Activated B cell treated with CpG ODN at 0.5 μM for 24 hours (primary cell): ENCODE data around the gene CNOT8. TPM values are rescaled to one million over a fixed set of nuclear protein-coding genes. Genes with fewer than 3 reads are reported as not detected.

Source experiments
- ATAC-seq: fragments of 200-7000 bp; cut with Tn5 transposase; one replicate; pipeline ENCODE4 v1.10.0; 2021; ENCODE audit warnings: low read depth, mild to moderate bottlenecking, moderate library complexity
- CTCF ChIA-PET: fragments of 350-600 bp; sonication (Branson Sonifier 250); formaldehyde crosslinking; loops from one replicate; lab custom pipeline; 2021; ENCODE audit warnings: antibody characterized with exemption; lab: Charles Lee
- POLR2A ChIA-PET: fragments of 350-600 bp; sonication (Branson Sonifier 250); formaldehyde crosslinking; loops from one replicate; lab custom pipeline; 2021; ENCODE audit warnings: antibody characterized with exemption; lab: Charles Lee
- DNase-seq: peaks from one replicate; pipeline ENCODE4 v3.0.0; 2022
- H3K27ac Mint-ChIP-seq: one replicate; pipeline ENCODE4 v1.8.0; 2020; ENCODE audit warnings: mixed read lengths
- H3K27me3 Mint-ChIP-seq: one replicate; pipeline ENCODE4 v1.8.0; 2021; ENCODE audit warnings: mixed read lengths
- H3K36me3 Mint-ChIP-seq: one replicate; pipeline ENCODE4 v1.8.0; 2021; ENCODE audit warnings: low read depth, mixed read lengths
- H3K4me1 Mint-ChIP-seq: one replicate; pipeline ENCODE4 v1.8.0; 2021; ENCODE audit warnings: mixed read lengths
- H3K4me3 Mint-ChIP-seq: one replicate; pipeline ENCODE4 v1.8.0; 2020; ENCODE audit warnings: mild to moderate bottlenecking, mixed read lengths
- H3K9me3 Mint-ChIP-seq: one replicate; pipeline ENCODE4 v1.8.0; 2020; ENCODE audit warnings: mixed read lengths
- intact Hi-C: fragments of 100-400 bp; cut with micrococcal nuclease; formaldehyde crosslinking; loops from one replicate; pipeline ENCODE4 v1.15.1; 2024
- total RNA-seq: library from RNA; stranded (reverse); gene quantifications from 2 replicates; pipeline ENCODE4 v1.2.3, GENCODE V29; 2022
- TF ChIP-seq, protein P1 (sequence below): fragments of 200-600 bp; IDR thresholded peaks from one replicate; pipeline ENCODE4 v1.8.0; 2022; ENCODE audit warnings: antibody characterized with exemption, mild to moderate bottlenecking

CNOT8 gene
- total RNA-seq, result 48.6 and 57.3 TPM in 2 replicates

DNA sequence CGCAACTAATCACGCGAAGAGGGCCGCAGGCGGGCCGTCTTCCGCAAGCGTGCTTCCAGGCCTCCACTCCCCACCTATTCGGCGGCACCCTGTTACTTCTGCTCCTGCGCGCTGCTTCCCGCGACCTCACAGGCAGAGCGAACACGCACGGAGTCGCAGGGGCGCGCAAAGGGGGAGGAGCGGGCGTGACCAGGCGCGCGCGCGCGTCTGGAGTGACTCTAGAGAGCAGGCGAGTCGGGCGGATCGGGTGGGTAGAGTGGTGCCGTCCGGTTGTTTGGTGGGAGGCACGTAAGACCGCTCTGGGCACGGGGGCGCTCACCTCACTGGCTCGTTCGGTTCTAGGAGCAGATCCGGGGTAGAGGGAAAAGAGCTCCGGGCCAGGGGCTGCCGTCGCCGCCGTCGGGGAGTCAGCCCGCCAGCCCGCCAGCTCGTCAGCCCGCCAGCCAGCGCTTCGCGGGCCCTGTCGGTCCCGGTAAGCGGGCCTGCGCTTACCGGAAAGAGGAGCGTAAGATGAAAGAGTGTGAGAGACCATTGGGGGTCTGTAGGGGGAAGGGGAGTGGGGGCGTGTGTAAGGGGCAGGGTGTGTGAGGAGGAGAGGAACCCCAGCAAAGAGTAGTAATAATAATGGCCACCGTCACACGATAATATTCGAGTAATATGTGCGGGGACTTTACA lies at the start of gene CNOT8:
TSS of gene CNOT8 (plus strand) at position 331 of the 675 bp plus-strand sequence. CDS start 4,652 bp downstream, outside the sequence.
- Mint-ChIP-seq H3K4me3 (peak within 1 kb of the TSS; percentile 91), H3K4me1 (peaks cover 49% of the 10 kb centered on the region), H3K9me3 (no peaks in the 10 kb centered on the region), H3K27me3 (no peaks in the 10 kb centered on the region), H3K27ac (peak within 1 kb of the TSS; percentile 97), H3K36me3 (peaks cover 32% of the 10 kb centered on the region)
- ATAC-seq (peak; percentile 81), DNase-seq (peak; percentile 97)
- POLR2A ChIA-PET, result interaction anchor here (0.6 to 2.9 kb wide), 12 partner anchors 10 to 820 kb away, joined by 3 to 18 read pairs (median 5); partner anchors contain the start of genes FAM114A2, GEMIN5 and MFAP3
- TF ChIP-seq, protein P1, sequence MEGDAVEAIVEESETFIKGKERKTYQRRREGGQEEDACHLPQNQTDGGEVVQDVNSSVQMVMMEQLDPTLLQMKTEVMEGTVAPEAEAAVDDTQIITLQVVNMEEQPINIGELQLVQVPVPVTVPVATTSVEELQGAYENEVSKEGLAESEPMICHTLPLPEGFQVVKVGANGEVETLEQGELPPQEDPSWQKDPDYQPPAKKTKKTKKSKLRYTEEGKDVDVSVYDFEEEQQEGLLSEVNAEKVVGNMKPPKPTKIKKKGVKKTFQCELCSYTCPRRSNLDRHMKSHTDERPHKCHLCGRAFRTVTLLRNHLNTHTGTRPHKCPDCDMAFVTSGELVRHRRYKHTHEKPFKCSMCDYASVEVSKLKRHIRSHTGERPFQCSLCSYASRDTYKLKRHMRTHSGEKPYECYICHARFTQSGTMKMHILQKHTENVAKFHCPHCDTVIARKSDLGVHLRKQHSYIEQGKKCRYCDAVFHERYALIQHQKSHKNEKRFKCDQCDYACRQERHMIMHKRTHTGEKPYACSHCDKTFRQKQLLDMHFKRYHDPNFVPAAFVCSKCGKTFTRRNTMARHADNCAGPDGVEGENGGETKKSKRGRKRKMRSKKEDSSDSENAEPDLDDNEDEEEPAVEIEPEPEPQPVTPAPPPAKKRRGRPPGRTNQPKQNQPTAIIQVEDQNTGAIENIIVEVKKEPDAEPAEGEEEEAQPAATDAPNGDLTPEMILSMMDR, result no peak
- CTCF ChIA-PET, result interaction anchor here (2.2 kb wide), 1 partner anchor 208 kb away, joined by 8 read pairs; no protein-coding TSS in a partner anchor
- intact Hi-C loops, result loop anchor here (1.0 to 5.0 kb wide), 9 partner anchors 46 to 1544 kb away; partner anchors contain the start of genes FAM114A2, GALNT10, LARP1 and MFAP3

GRCh38 chr5:154811239-154811638 lies 47.2 kb upstream of the CNOT8 start:
- Mint-ChIP-seq H3K27me3 (no peaks in the 10 kb centered on the region), H3K27ac (no peak overlapping the region), H3K36me3 (peaks cover 90% of the 10 kb centered on the region), H3K9me3 (no peaks in the 10 kb centered on the region), H3K4me3 (no peak overlapping the region), H3K4me1 (peaks cover 26% of the 10 kb centered on the region)
- DNase-seq (no peak), ATAC-seq (no peak)
- TF ChIP-seq, protein P1, result no peak
- intact Hi-C loops, result loop anchor here (10.0 kb wide), 1 partner anchor 366 kb away; the partner anchor contains the start of gene SAP30L
- CTCF ChIA-PET, result interaction anchor here (0.9 to 1.4 kb wide), 4 partner anchors 18 to 161 kb away, joined by 3 to 14 read pairs (median 4); no protein-coding TSS in a partner anchor
- POLR2A ChIA-PET, result no interaction called here

- H3K27me3 Mint-ChIP-seq, result no peaks in the 10 kb centered on the region
- ChIA-PET CTCF (interaction anchor here (0.9 to 1.4 kb wide), 4 partner anchors 19 to 161 kb away, joined by 3 to 14 read pairs (median 4); no protein-coding TSS in a partner anchor), POLR2A (no interaction called here)
- ATAC-seq (peak; percentile 88), DNase-seq (peak; percentile 32)
- no peaks in the 10 kb centered on the region for H3K9me3 Mint-ChIP-seq
- no peak overlapping the region for H3K27ac Mint-ChIP-seq
- intact Hi-C loops, result loop anchor here (1.0 to 10.0 kb wide), 4 partner anchors 46 to 367 kb away; partner anchors contain the start of genes CNOT8, LARP1 and SAP30L
- H3K4me1 Mint-ChIP-seq, result peaks cover 26% of the 10 kb centered on the region
- TF ChIP-seq, protein P1, result peak; percentile 95
- no peak overlapping the region for H3K4me3 Mint-ChIP-seq
- H3K36me3 Mint-ChIP-seq, result peaks cover 90% of the 10 kb centered on the region
These were observed 46.6 kb upstream of the CNOT8 start for GRCh38 chr5:154811653-154812465.

- intact Hi-C loops, result loop anchor here (10.0 kb wide), 1 partner anchor 368 kb away; the partner anchor contains the start of gene SAP30L
- H3K36me3 Mint-ChIP-seq, result peaks cover 90% of the 10 kb centered on the region
- H3K27me3 Mint-ChIP-seq, result no peaks in the 10 kb centered on the region
- CTCF ChIA-PET, result interaction anchor here (1.1 kb wide), 1 partner anchor 162 kb away, joined by 7 read pairs; no protein-coding TSS in a partner anchor
- POLR2A ChIA-PET, result no interaction called here
- peak overlapping the region; percentile 71 for H3K27ac Mint-ChIP-seq
- TF ChIP-seq, protein P1, result no peak
- ATAC-seq (no peak), DNase-seq (no peak)
- no peaks in the 10 kb centered on the region for H3K9me3 Mint-ChIP-seq
- H3K4me3 Mint-ChIP-seq, result peak overlapping the region; percentile 28
- H3K4me1 Mint-ChIP-seq, result peaks cover 26% of the 10 kb centered on the region
These were observed 45.3 kb upstream of the CNOT8 start for GRCh38 chr5:154813158-154813557.
